HG02870 (cell line): Measurements from ENCODE around the gene KIF18A.
"Not testable (repeated sequence)": the region's sequence is repeated elsewhere in the genome, so short reads cannot be mapped to it uniquely, and the experiment has no call there.

Source experiments
- ATAC-seq: cut with Tn5 transposase; IDR thresholded peaks from one replicate; pipeline ENCODE4 v1.9.1; 2021; ENCODE audit warnings: mild to moderate bottlenecking, moderate library complexity; ENCODE audit not compliant: unreplicated experiment

Gene KIF18A

GRCh38 chr11:28107191-28107749 is 686 bp downstream of the KIF18A start:
- no peak for ATAC-seq

- ATAC-seq: no peak
Measured at GRCh38 chr11:28106353-28107043, 1.5 kb downstream of the KIF18A start.

DNA sequence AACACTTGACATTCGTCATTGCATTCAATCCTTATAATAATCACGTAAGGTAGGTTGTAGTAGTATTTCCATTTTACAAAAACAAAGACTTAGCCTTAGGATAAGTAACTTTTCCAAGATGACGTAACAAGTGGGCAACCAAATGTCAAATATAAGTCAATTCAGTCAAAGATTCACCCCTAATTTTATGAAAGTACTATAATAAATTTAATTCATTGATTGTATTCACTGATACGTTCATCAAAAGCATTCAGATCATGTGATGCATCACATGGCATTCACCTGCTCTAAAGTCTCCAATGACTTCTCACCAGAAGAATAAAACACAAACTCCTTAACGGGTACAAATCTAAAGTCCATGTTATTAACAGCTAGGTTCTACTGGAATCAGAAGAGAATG is 2.1 kb downstream of the KIF18A start:
- no peak for ATAC-seq

- ATAC-seq: no peak
Measured at GRCh38 chr11:28104984-28105383, 3.0 kb downstream of the KIF18A start.

DNA sequence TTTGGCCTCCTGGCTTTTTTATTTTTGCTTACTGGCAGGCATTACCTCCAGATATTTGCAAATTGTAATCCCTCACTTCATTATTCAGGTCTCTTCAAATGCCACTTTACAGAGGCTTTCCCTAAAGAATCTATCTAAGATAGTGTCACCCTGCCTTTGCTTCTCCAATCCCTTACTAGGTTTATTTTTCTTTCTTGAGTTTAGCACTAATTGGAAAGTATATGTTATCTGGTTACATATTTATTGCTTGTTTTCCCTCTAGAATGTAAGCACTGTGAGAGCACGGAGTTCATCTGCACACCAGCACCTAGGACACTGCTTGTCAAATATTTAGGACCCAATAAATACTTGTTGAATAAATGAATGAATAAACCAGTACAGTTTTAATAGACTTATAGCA is 3.5 kb downstream of the KIF18A start:
- no peak for ATAC-seq

DNA sequence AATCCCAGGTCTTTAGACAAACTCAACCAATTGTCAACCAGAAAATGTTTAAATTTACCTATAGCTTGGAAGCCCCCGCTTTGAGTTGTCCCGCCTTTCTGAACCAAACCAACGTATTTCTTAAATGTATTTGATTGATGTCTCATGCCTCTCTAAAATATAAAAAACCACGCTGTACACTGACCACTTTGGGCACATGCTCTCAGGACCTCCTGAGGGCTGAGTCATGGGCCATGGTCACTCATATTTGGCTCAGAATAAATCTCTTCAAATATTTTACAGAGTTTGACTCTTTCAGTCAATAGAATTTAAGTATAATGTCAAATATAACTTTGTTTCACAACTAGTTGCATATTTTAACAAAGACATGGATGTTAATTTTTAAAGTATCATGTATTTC is 5.7 kb downstream of the KIF18A start:
- not testable (repeated sequence) for ATAC-seq

DNA sequence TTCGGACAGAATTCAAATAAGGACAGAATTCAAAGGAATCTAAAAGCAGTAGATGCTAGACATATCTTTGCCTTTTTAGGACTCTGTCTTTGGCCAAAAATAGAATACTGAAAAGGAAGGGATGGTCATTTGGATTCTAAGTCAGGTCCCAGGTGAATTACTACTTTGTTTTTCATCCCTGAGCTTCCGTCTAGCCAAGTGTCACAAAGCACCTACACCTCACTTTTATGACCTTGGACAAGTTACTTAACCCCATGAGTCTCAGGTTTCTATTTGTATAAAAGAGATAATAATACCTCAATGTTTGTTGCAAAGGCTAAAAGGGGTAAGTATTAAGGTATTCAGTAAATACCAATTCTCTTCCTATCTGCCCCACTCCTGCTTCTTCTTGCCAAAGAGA is 7.3 kb downstream of the KIF18A start:
- no peak for ATAC-seq

DNA sequence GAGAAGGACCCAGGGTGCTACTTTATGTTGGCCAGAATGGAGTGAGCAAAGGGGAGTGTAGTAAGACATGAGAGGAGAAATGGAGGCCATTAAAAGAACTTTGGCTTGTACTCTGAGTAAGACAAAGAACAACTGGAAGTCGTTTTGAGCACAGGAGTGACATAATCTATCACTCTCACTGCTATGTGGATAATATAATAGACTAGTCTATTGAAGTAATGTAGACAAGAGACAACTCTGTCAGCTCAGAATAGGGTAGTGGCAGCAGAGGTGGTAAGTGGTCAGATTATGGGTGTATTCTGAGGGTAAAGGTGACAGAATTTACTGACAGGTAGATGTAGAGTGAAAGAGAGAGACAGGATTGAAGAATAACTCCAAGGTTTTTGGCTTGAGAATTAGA is 8.2 kb downstream of the KIF18A start:
- ATAC-seq: no peak

DNA sequence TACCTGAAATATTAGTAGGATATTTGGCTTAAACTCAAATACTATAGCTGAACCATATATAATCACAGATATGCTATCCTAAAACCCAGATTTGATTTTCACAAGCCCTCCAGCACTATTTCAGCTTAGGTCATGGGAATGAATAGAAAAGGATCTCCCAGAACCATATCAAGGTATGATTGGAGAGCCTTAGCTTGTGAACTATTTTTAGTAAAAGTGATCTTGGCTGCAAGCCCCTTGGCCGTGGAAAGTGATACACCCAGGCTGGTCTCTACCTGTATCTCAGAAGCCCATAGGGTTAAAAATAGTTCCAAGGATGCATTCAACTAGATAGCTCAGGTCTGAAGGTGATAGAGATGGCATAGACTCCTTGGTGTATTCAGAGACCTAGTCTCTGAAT is 9.7 kb downstream of the KIF18A start:
- no peak for ATAC-seq

GRCh38 chr11:28092786-28093185 is 15.2 kb downstream of the KIF18A start:
- ATAC-seq: no peak

DNA sequence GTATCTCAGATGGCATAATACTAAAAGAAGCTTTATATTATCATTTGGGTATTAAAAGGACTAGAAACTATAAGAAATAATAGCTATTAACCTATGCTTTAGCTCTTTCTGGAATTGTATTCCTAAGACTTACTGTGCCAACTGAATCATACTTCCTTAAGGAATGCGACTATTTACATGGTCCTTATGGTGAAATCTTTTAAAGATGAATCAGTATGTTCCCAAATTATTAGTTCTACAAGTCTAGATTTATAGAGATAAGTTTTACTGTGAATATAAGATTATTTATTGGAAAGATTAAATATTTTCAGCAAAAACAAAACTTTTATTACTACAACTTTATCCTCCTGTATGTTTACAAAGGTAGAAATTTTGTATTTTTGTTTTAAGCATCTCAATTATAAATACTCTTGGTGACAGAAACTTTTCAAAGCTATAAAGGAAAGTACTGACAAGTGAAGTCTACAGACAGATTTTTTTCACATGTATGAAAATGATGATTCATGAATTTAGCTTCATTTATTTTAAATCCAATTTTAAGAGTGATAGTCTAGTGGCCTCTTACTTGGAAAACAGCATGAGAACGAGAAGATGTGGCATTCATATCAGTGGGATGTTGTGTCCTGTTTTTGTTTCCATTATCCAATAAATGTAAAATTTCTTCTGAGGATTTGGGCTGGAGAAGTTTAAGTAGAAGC is 17.8 kb downstream of the KIF18A start:
- no peak for ATAC-seq

GRCh38 chr11:28089378-28089777 is 18.6 kb downstream of the KIF18A start:
- ATAC-seq: no peak

- not testable (repeated sequence) for ATAC-seq
Measured at GRCh38 chr11:28087693-28088092, 20.3 kb downstream of the KIF18A start.

GRCh38 chr11:28087192-28087591 is 20.8 kb downstream of the KIF18A start:
- not testable (repeated sequence) for ATAC-seq

DNA sequence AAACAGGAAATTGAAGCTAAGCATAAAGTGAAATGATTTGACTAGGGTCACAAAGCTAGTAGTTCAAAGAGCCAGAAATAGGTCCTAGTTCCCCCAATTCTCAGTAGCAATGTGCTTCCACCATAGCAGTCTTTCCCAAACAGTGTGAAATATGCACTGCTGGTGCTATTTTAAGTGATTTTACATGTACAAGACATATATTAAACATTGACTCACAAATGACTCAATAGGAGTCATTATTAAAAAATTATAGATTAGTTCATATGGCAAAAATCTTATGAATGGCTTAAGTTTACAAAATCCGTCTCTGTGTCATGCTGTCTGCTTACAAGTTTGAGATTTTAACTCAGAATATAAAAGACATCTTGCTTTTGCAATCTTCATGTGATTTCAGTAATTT is 21.4 kb downstream of the KIF18A start:
- no peak for ATAC-seq

DNA sequence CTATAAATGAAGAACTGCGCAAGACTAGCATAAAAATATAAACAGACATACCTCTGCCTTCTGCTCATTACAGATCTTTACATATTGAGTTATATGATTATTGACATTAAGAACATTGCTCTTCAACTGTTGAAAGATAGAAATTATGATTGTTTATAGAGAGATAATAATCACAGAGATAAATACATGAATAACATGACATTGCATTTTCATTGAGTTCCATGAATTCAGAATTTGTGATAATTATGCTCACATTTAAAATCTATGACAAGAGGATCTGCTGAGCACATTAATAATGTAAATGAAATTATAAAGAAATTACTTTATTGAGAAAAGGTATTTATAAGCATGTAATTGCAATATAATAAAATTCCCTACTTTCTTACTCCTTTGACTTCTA is 24.8 kb downstream of the KIF18A start:
- no peak for ATAC-seq

DNA sequence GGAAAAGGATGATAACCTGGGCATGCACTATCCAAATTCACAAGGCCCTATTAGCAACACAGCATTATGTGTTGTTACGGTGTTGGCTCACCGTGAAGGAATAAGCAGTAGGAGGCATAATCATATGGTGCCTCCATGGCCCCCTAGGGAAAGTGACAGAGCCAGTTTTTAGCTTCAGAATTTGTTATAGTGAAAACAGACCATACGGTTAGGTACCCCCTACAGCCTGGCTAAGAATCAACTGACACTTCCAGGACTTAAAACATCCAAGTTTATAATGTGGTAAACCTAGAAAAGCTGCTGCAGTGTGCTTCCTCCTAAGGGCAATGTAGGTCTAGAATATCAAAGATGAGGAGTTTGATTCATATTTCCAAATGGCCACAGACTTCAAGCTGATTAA is 30.4 kb downstream of the KIF18A start:
- no peak for ATAC-seq

DNA sequence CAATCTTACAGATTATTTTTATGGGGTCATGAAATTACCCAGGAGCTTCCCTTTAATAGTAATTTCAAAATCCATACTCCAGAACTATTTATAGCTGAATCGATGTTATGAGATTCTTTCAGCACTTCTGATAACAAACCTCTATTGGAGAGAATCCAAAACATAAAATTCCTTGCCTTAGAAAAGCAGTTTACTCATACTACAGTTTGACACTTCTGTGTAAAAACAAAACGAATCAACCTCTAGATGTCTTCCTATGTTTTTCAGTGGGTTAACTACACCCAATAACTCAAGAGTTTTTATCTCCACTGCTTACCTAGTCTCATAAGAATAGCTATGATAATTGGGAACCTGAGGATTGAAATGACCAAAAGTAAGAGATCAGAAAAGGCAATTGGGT is 35.6 kb downstream of the KIF18A start:
- ATAC-seq: no peak

- ATAC-seq: no peak
Measured at GRCh38 chr11:28071305-28071704, 36.7 kb downstream of the KIF18A start.

GRCh38 chr11:28058333-28058732 is 49.6 kb downstream of the KIF18A start:
- no peak for ATAC-seq

- no peak for ATAC-seq
Measured at GRCh38 chr11:28054821-28055220, 53.1 kb downstream of the KIF18A start.
